HG03108 (cell line): ENCODE data around the gene DNAH10.
"Not testable (repeated sequence)": the region's sequence is repeated elsewhere in the genome, so short reads cannot be mapped to it uniquely, and the experiment has no call there.

Experiments
- ATAC-seq: cut with Tn5 transposase; IDR thresholded peaks from one replicate; pipeline ENCODE4 v1.9.1; 2021; ENCODE audit warnings: moderate library complexity; ENCODE audit not compliant: unreplicated experiment

DNAH10 gene

GRCh38 chr12:123903301-123904065 lies 141.4 kb downstream of the DNAH10 start:
- ATAC-seq = no peak

GRCh38 chr12:123905319-123905925 lies 143.3 kb downstream of the DNAH10 start:
- no peak for ATAC-seq

DNA sequence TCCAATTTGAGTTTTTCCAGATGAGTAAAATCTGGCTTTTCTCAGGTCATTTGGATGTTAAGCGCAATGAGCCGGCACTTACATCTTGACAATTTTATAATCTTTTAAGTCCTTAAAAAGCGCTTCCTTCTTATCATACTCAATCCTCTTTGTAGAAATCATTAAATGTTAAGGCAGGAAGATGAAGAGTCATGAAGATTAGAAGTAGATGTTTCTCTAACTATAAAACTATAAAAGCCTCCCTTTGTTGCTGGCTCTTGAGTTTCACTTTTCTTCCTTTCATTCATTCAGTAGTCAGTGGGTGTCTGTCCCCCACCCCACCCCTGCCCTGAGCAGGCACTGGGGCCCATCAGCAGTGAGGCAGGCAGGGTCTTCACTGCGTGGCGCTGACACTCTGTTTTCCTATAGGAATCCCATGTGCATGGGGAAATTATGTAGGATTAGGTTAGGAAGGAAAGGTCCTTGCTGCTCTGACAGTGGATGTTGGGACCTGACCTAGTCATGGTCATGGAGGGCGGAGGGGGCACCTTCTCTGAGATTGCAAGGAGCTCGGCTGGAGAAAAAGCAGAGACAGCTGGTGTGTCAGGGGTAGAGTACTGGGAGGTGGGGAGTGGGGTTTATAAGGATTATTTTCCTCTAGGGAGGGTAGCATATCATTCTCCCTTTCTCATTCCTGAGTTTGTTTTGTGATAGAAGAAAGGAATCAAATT lies 144.8 kb downstream of the DNAH10 start:
- ATAC-seq = no peak

DNA sequence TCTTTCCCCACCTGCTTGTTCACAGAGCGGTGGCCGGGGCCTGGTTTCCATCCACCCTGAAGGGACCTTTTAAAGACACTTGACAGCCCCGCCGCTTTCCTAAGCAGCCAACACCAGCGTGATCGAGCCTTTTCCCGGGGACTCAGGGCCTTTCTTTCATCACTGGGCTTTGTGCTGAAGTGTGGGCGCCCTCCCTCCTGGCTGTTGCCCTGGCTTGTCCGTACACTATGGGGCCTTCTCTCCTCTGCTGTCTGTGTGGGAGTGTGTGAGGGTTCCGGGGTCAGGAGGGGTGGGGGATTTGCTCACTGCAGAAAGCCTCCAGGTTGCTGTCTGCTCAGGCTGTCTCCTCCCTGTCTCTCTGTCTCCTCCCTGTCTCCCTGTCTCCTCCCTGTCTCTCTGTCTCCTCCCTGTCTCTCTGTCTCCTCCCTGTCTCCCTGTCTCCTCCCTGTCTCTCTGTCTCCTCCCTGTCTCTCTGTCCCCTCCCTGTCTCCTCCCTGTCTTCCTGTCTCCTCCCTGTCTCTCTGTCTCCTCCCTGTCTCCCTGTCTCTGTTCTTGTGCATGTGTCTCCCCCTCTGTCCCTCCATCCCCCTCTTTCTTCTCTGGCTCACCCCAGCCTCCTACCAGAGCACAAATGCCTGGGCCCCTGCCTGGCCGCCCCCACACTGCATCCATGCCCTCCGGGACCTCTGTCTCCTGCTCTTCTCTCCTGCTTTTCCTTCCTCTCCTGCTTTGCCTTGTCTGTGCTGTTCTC lies 145.8 kb downstream of the DNAH10 start:
- ATAC-seq = no peak

GRCh38 chr12:123908884-123909725 lies 147.0 kb downstream of the DNAH10 start:
- no peak for ATAC-seq

GRCh38 chr12:123910057-123910456 lies 148.0 kb downstream of the DNAH10 start:
- no peak for ATAC-seq

- no peak for ATAC-seq
Observed at GRCh38 chr12:123910761-123911193, 148.7 kb downstream of the DNAH10 start.

GRCh38 chr12:123911672-123912409 lies 149.7 kb downstream of the DNAH10 start:
- ATAC-seq = not testable (repeated sequence)

DNA sequence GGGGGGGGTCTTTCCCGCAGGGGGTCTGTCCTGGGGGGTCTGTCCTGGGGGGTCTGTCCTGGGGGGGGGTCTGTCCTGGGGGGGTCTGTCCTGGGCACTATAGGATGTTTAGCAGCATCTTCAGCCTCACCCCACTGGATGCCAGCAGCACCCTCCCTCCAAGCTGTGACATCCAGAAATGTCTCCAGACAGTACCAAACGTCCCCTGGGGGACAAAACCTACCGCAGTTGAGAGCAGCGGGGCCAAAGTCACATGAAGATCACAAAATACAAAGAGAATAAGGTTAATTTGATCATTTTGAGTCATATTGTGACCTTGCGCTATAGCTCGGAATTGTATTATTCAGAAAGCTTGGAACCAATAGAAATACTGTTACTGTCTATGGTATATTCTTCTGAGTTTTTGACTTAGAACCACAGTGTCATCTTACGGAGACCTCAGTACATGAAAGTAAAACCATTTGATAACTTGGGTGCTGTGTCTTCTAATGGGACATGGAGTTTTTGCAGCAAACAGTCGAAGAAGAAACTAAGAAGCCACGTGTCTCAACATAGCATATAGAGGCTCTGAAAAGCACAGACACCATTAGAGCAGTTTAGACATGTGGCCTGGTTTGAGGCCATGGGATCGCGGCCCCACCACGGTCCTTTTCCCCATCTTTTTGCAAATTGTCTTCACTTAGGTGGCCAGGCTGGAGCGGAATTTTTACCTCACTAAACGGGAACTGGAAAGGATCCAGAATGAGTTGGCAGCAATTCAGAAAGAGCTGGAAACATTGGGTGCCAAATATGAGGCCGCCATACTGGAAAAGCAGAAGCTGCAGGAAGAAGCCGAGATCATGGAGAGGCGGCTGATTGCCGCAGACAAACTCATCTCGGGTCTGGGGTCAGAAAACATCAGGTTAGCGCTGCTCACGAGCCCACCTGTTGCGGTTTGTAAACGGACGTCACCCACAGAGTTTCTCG lies 150.6 kb downstream of the DNAH10 start:
- no peak for ATAC-seq

- ATAC-seq = no peak
Observed at GRCh38 chr12:123914726-123915333, 152.7 kb downstream of the DNAH10 start.

DNA sequence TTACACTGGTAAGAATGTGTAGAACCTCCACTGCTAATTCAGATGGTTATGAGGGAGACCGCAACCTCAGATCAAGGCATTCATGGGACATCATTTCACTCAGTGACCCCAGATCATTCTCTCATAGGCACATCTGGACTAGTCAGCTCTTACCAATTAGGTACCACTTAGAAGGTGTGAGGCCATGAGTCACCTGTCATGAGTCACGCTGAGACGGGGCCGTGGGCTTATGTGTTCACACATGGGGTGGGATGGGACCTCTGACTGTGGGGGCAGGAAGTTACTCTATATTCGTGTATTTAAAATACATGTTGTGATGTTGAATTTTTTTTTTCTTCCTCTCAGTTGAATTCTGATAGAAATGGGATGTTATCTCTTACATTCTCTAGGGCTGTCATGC lies 154.6 kb downstream of the DNAH10 start:
- ATAC-seq = no peak

- no peak for ATAC-seq
Observed at GRCh38 chr12:123917337-123917850, 155.3 kb downstream of the DNAH10 start.

GRCh38 chr12:123919980-123920360 lies 157.9 kb downstream of the DNAH10 start:
- no peak for ATAC-seq

DNA sequence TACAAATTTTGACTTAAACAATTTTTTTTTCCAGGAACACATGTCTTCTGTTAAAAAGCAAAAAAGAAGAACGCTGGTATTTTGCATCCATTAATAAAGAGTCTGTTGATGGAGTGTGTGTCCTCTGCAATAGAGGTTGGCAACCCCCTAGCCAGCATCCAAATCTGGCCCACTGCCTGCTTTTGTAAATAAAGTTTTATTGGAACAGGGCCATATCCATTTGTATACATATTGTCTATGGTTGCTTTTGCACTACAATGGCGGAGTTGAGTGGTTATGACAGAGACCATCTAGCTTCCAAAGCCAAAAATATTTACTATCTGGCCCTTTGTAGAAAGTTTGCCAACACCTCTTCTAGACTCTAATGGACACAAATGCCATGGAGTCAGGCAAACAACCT lies 160.9 kb downstream of the DNAH10 start:
- no peak for ATAC-seq

DNA sequence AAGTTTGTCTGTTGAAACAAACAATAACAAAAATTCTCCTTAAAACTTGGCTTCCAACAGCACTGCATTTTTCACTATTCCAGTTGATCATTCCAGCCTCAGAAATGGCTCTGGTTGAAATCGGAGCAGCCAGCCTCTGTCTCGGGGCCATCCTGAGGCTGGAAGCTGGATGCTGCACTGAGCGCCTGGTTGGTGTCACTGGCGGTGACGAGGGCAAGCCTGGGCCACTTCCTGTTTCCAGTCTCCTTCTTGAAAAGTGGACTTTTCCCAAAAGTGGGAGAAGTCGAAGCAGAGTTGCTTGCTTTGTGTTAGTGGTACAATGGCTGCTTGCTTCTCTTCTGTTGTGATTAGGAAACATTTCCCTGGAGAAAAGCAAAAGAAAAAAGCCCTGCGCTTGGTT lies 161.8 kb downstream of the DNAH10 start:
- no peak for ATAC-seq

- no peak for ATAC-seq
Observed at GRCh38 chr12:123924539-123924938, 162.4 kb downstream of the DNAH10 start.

GRCh38 chr12:123928274-123928865 lies 166.3 kb downstream of the DNAH10 start:
- no peak for ATAC-seq

GRCh38 chr12:123928897-123929296 lies 166.8 kb downstream of the DNAH10 start:
- ATAC-seq = no peak
